ENCODE data around the gene GLS. TPM values are rescaled to one million over a fixed set of nuclear protein-coding genes. Genes with fewer than 3 reads are reported as not detected.
A peak's percentile ranks its signal among the peaks of the same experiment; 100 is the strongest.

Gene GLS
- total and polyA plus RNA-seq, 4 donors, result 59.4 to 425 (median 227) TPM

- Histone ChIP-seq H3K4me3 (ENCODE audit: low read length in 2 of 2) (no peak overlapping the region), H3K27ac (ENCODE audit: low read depth in 1 of 2, low read length in 2 of 2) (no peak overlapping the region), H3K9me3 (ENCODE audit: control insufficient read depth, low read length) (no peaks in the 10 kb centered on the region), H3K4me1 (ENCODE audit: control insufficient read depth in 1 of 2, insufficient read depth in 2 of 2, low read length in 2 of 2) (no peaks in the 10 kb centered on the region), H3K27me3 (ENCODE audit: control insufficient read depth in 1 of 2, insufficient read depth in 2 of 2, low read length in 1 of 2) (no peaks in the 10 kb centered on the region), H3K36me3 (ENCODE audit: control insufficient read depth in 1 of 2, insufficient read depth in 2 of 2, low read length in 1 of 2) (peaks cover 6% of the 10 kb centered on the region in 2 donors)
- WGBS, 2 donors, result 93 to 96% methylated on average over 5 of the region's 5 CpGs
- DNase-seq (no peak), ATAC-seq (ENCODE audit: low FRiP score) (no peak)
- intact Hi-C loops (cut with DNase I), result no loop called here
Observed at GRCh38 chr2:190977505-190977904, 96.9 kb downstream of the GLS start.

DNA sequence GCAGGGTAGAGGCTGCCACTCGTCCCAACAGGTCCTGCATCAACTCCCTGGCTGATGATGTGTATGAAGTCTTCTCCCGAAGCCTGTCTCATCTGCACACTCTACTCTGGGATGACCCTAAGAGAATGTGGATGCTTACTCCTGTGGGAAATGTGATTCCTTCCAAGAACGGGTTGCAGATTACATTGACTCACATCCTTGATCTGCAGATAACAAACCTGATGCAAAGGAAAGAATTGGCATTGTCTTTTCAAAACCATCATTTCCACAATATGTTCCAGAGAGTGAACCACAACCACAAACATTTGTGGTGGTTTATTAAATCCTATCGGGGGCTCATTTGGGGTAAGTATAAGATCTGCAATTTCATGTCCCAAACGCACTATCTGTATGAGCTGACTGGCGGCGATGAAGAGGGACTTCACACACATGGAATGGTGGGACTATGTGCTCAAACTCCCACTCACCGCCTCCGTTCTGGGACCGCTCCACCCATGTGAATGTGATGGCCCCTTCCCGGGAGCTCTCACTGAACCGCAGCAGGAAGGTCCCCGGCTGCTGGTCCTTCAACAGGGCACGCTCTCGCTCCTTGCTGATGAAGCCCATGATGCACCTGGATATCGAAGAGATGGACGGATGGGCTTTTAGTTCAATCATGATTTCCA, 97.9 kb downstream of the GLS start:
- DNase-seq (no peak), ATAC-seq (ENCODE audit: low FRiP score) (no peak)
- intact Hi-C loops (cut with DNase I), result no loop called here
- Histone ChIP-seq H3K27me3 (ENCODE audit: control insufficient read depth in 1 of 2, insufficient read depth in 2 of 2, low read length in 1 of 2) (no peaks in the 10 kb centered on the region), H3K4me1 (ENCODE audit: control insufficient read depth in 1 of 2, insufficient read depth in 2 of 2, low read length in 2 of 2) (no peaks in the 10 kb centered on the region), H3K4me3 (ENCODE audit: low read length in 2 of 2) (no peak overlapping the region), H3K27ac (ENCODE audit: low read depth in 1 of 2, low read length in 2 of 2) (no peak overlapping the region), H3K36me3 (ENCODE audit: control insufficient read depth in 1 of 2, insufficient read depth in 2 of 2, low read length in 1 of 2) (peaks cover 6 to 7% of the 10 kb centered on the region in 2 donors), H3K9me3 (ENCODE audit: control insufficient read depth, low read length) (no peaks in the 10 kb centered on the region)
- 95 to 96% methylated on average over 17 of the region's 17 CpGs for WGBS, 2 donors

DNA sequence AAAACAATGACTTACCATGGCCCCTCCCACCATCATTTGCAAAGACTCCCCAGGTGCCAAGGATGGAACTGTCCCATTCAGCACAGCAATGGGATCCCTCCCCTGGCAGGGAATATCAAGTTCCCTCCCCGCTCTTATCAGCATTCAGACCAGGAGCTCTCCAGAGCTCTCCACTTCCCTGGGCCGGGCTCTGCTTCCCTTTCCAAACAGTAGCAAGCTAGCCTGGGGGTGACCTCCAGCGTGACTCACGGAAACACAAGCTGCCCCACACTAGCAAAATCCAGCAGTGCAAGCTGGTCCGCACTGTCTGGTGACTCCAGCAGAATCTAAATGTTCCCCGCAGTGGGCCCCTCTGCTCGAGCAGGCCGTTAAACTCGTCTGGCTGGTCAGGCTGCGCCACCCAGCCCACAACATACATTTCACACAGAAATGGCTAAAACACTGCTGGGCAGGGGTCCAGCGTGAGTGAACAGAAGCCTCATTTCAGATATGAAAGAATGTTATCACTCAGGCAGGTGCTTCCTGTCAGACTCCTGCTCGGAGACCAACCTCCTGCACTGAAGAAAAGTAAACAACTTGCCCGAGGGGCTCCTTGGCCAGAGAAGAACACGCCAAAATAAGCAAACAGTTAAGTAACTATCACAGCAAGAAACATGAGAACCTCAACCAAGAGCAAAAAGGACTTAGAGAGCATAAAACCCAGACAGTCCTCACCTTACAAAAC, 99.4 kb downstream of the GLS start:
- Histone ChIP-seq H3K27ac (ENCODE audit: low read depth in 1 of 2, low read length in 2 of 2) (no peak overlapping the region), H3K27me3 (ENCODE audit: control insufficient read depth in 1 of 2, insufficient read depth in 2 of 2, low read length in 1 of 2) (no peaks in the 10 kb centered on the region), H3K9me3 (ENCODE audit: control insufficient read depth, low read length) (no peaks in the 10 kb centered on the region), H3K36me3 (ENCODE audit: control insufficient read depth in 1 of 2, insufficient read depth in 2 of 2, low read length in 1 of 2) (peaks cover 6 to 14% of the 10 kb centered on the region in 2 donors), H3K4me3 (ENCODE audit: low read length in 2 of 2) (no peak overlapping the region), H3K4me1 (ENCODE audit: control insufficient read depth in 1 of 2, insufficient read depth in 2 of 2, low read length in 2 of 2) (no peaks in the 10 kb centered on the region)
- ATAC-seq (ENCODE audit: low FRiP score), result peak; percentile 83
- WGBS, 2 donors, result 37 to 43% methylated on average over 14 of the region's 14 CpGs
- intact Hi-C loops (cut with DNase I), result no loop called here
- peak in 1 of 2 donors; percentile 60 for DNase-seq

GRCh38 chr2:190980630-190981209, 100.1 kb downstream of the GLS start:
- Histone ChIP-seq H3K36me3 (ENCODE audit: control insufficient read depth in 1 of 2, insufficient read depth in 2 of 2, low read length in 1 of 2) (peaks cover 4 to 14% of the 10 kb centered on the region in 2 donors), H3K4me3 (ENCODE audit: low read length in 2 of 2) (no peak overlapping the region)
- ATAC-seq (ENCODE audit: low FRiP score), result no peak

GRCh38 chr2:190981333-190981732, 100.7 kb downstream of the GLS start:
- 95 to 96% methylated on average over 6 of the region's 6 CpGs for WGBS, 2 donors
- intact Hi-C loops (cut with DNase I), result no loop called here
- H3K9me3 ChIP-seq (ENCODE audit: control insufficient read depth, low read length), result no peaks in the 10 kb centered on the region
- no peak overlapping the region for H3K27ac ChIP-seq (ENCODE audit: low read depth in 1 of 2, low read length in 2 of 2)
- no peaks in the 10 kb centered on the region for H3K27me3 ChIP-seq (ENCODE audit: control insufficient read depth in 1 of 2, insufficient read depth in 2 of 2, low read length in 1 of 2)
- no peak overlapping the region for H3K4me3 ChIP-seq (ENCODE audit: low read length in 2 of 2)
- peaks cover 4 to 19% of the 10 kb centered on the region in 2 donors for H3K36me3 ChIP-seq (ENCODE audit: control insufficient read depth in 1 of 2, insufficient read depth in 2 of 2, low read length in 1 of 2)
- no peaks in the 10 kb centered on the region for H3K4me1 ChIP-seq (ENCODE audit: control insufficient read depth in 1 of 2, insufficient read depth in 2 of 2, low read length in 2 of 2)
- no peak for ATAC-seq (ENCODE audit: low FRiP score)
- no peak for DNase-seq

More at GRCh38 chr2:190980630-190981209, 100.1 kb downstream of the GLS start:
- DNase-seq, result no peak
- no peak overlapping the region for H3K27ac ChIP-seq (ENCODE audit: low read depth in 1 of 2, low read length in 2 of 2)
- H3K9me3 ChIP-seq (ENCODE audit: control insufficient read depth, low read length), result no peaks in the 10 kb centered on the region
- WGBS, 2 donors, result 60 to 63% methylated on average over 10 of the region's 10 CpGs
- no peaks in the 10 kb centered on the region for H3K4me1 ChIP-seq (ENCODE audit: control insufficient read depth in 1 of 2, insufficient read depth in 2 of 2, low read length in 2 of 2)
- intact Hi-C loops (cut with DNase I), result no loop called here
- no peaks in the 10 kb centered on the region for H3K27me3 ChIP-seq (ENCODE audit: control insufficient read depth in 1 of 2, insufficient read depth in 2 of 2, low read length in 1 of 2)

- Histone ChIP-seq H3K36me3 (ENCODE audit: control insufficient read depth in 1 of 2, insufficient read depth in 2 of 2, low read length in 1 of 2) (peaks cover 4 to 19% of the 10 kb centered on the region in 2 donors), H3K9me3 (ENCODE audit: control insufficient read depth, low read length) (no peaks in the 10 kb centered on the region), H3K27me3 (ENCODE audit: control insufficient read depth in 1 of 2, insufficient read depth in 2 of 2, low read length in 1 of 2) (no peaks in the 10 kb centered on the region), H3K27ac (ENCODE audit: low read depth in 1 of 2, low read length in 2 of 2) (no peak overlapping the region), H3K4me3 (ENCODE audit: low read length in 2 of 2) (no peak overlapping the region), H3K4me1 (ENCODE audit: control insufficient read depth in 1 of 2, insufficient read depth in 2 of 2, low read length in 2 of 2) (no peaks in the 10 kb centered on the region)
- DNase-seq (no peak), ATAC-seq (ENCODE audit: low FRiP score) (no peak)
- intact Hi-C loops (cut with DNase I), result no loop called here
- 100% methylated on average over 1 of the region's 1 CpG for WGBS, 2 donors
Observed at GRCh38 chr2:190981733-190982132, 101.1 kb downstream of the GLS start.

DNA sequence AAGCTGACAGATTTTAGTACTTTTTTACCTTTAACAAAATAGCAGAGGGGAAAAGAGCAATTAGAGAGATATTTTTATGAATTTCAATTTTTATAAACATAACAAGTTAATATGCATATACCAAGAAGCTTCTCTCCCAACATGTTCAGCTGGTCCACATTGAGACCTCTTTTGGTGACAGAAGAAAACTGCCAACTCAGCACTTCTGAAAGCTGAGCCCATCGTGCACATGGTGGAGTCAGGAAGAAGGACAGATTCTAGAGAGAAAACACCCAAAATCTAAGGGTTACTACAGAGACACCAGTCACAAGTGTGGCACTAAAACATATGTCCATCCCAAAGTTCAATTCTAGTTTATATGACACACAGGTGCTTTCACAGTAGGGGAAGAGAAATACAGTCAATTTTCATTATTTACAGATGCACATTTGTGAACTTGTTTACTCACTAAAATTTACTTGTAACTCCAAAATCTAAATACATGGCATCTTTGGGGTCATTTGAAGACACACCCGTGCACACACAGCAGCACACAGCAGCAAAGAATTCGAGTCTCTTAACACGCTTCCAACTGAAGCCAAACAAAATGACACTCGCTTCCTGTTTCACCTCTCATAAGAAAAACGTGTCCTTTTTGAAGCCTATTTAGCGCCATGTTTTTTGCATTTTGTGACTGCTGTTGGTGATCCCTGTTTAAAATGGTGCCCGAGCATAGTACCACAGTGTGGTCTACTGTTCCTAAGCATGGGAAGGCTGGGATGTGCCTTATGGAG, 101.8 kb downstream of the GLS start:
- Histone ChIP-seq H3K36me3 (ENCODE audit: control insufficient read depth in 1 of 2, insufficient read depth in 2 of 2, low read length in 1 of 2) (peaks cover 4 to 19% of the 10 kb centered on the region in 2 donors), H3K9me3 (ENCODE audit: control insufficient read depth, low read length) (no peaks in the 10 kb centered on the region), H3K27ac (ENCODE audit: low read depth in 1 of 2, low read length in 2 of 2) (no peak overlapping the region), H3K27me3 (ENCODE audit: control insufficient read depth in 1 of 2, insufficient read depth in 2 of 2, low read length in 1 of 2) (no peaks in the 10 kb centered on the region), H3K4me1 (ENCODE audit: control insufficient read depth in 1 of 2, insufficient read depth in 2 of 2, low read length in 2 of 2) (no peaks in the 10 kb centered on the region), H3K4me3 (ENCODE audit: low read length in 2 of 2) (no peak overlapping the region)
- intact Hi-C loops (cut with DNase I), result no loop called here
- WGBS, 2 donors, result 89 to 90% methylated on average over 8 of the region's 8 CpGs
- DNase-seq (no peak), ATAC-seq (ENCODE audit: low FRiP score) (no peak)

DNA sequence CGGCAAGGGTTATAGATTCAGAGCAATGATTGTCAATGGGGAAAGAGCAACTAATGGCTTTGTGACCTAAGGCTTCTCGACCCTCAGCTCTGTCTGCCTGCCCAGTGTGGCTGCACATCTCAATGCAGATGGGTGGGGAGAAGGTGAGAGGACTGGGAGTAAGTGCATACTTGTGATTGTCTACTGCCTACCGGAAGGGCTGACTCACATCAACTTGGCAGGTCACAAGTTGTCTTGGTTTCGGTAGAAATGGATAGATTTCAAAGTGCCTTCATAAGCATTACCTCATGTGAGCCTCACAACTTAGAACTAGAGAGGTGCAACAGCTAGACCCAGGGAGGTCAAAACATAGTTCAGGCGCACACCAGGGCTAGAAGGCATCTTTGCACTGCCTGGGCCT, 104.0 kb downstream of the GLS start:
- Histone ChIP-seq H3K9me3 (ENCODE audit: control insufficient read depth, low read length) (no peaks in the 10 kb centered on the region), H3K4me1 (ENCODE audit: control insufficient read depth in 1 of 2, insufficient read depth in 2 of 2, low read length in 2 of 2) (no peaks in the 10 kb centered on the region), H3K4me3 (ENCODE audit: low read length in 2 of 2) (no peak overlapping the region), H3K27ac (ENCODE audit: low read depth in 1 of 2, low read length in 2 of 2) (no peak overlapping the region), H3K27me3 (ENCODE audit: control insufficient read depth in 1 of 2, insufficient read depth in 2 of 2, low read length in 1 of 2) (no peaks in the 10 kb centered on the region), H3K36me3 (ENCODE audit: control insufficient read depth in 1 of 2, insufficient read depth in 2 of 2, low read length in 1 of 2) (peaks cover 3 to 18% of the 10 kb centered on the region in 2 donors)
- no peak for ATAC-seq (ENCODE audit: low FRiP score)
- DNase-seq, result no peak
- 76 to 77% methylated on average over 5 of the region's 5 CpGs for WGBS, 2 donors
- intact Hi-C loops (cut with DNase I), result no loop called here
